ENCODE data around the gene GABPB1. TPM values are rescaled to one million over a fixed set of nuclear protein-coding genes. Genes with fewer than 3 reads are reported as not detected.

Gene GABPB1
- total and polyA plus RNA-seq, 2 of the 13 experiments (the other 11 are each of a cell fraction or from before 2014, with no cell fraction given), result 17.5 to 39.5 TPM

DNA sequence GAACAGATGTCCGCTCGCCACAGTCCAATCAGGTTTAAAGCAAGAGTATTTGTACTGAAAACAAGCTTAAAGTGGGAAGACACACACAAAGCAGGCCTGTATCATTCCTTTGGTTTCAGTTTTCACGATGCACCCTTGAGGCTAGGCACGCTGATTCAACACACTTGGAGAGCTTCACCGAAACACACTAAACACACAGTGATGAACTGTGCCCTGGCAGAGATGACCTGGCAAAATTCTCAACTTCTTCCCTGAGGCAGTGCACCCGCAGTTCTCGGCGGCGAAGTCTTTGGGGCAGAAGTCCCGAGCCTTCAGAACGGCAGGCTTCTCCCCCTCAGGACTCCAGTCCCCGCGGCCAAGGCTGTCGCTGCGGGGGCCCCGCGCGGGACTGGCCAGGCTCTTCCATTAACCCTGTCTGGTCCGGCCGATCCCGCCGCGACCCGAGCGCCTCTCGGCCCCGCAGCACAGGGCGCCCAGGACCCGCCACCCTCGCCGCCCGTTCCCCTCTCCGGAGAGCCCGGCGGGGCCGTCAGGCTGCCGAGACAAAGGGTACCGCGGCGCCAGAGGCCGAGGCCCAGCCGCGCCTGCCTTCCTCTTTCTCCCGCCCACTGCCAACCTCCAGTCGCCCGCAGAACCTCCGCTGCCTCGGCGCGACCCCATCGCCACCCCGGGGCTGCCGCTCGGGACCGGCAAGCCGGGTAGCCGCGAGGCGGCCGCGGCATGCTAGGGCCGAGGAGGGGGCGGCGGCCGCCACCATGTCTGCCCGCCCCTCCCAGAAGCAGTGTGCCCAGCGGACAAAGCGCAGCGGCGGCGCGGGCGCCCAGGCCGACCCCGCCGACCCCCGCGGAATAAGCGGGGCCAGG is 792 bp downstream of the GABPB1 start (continued):
- TF ChIP-seq ZBTB38 (CRISPR knock-in tag; IDR thresholded peaks at IDR 0.05), result no peak
- no peak; the same call in 1 of the 2 replicates for TF ChIP-seq THAP11 (CRISPR knock-in tag; IDR thresholded peaks at IDR 0.05)
- TF ChIP-seq CBFB (CRISPR knock-in tag; IDR thresholded peaks at IDR 0.05), result no peak
- TF ChIP-seq, protein P1, sequence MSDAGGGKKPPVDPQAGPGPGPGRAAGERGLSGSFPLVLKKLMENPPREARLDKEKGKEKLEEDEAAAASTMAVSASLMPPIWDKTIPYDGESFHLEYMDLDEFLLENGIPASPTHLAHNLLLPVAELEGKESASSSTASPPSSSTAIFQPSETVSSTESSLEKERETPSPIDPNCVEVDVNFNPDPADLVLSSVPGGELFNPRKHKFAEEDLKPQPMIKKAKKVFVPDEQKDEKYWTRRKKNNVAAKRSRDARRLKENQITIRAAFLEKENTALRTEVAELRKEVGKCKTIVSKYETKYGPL (CRISPR knock-in tag; IDR thresholded peaks at IDR 0.05), result no peak
- TF ChIP-seq PHF8 (CRISPR knock-in tag; IDR thresholded peaks at IDR 0.05), result no peak
- TF ChIP-seq, protein P2, sequence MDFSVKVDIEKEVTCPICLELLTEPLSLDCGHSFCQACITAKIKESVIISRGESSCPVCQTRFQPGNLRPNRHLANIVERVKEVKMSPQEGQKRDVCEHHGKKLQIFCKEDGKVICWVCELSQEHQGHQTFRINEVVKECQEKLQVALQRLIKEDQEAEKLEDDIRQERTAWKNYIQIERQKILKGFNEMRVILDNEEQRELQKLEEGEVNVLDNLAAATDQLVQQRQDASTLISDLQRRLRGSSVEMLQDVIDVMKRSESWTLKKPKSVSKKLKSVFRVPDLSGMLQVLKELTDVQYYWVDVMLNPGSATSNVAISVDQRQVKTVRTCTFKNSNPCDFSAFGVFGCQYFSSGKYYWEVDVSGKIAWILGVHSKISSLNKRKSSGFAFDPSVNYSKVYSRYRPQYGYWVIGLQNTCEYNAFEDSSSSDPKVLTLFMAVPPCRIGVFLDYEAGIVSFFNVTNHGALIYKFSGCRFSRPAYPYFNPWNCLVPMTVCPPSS (IDR thresholded peaks at IDR 0.05), result no peak
- TF ChIP-seq, protein P3, sequence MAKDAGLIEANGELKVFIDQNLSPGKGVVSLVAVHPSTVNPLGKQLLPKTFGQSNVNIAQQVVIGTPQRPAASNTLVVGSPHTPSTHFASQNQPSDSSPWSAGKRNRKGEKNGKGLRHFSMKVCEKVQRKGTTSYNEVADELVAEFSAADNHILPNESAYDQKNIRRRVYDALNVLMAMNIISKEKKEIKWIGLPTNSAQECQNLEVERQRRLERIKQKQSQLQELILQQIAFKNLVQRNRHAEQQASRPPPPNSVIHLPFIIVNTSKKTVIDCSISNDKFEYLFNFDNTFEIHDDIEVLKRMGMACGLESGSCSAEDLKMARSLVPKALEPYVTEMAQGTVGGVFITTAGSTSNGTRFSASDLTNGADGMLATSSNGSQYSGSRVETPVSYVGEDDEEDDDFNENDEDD (CRISPR knock-in tag; IDR thresholded peaks at IDR 0.05; ENCODE audit: borderline replicate concordance), result no peak
- no peak for TF ChIP-seq KAT2B (IDR thresholded peaks at IDR 0.05; ENCODE audit: borderline replicate concordance, low read depth, low read length)
- no peak for TF ChIP-seq EP300 (IDR thresholded peaks at IDR 0.05; ENCODE audit: low read depth in 2 of 2, low read length in 2 of 2)
- no peak for TF ChIP-seq EP300 (CRISPR knock-in tag; IDR thresholded peaks at IDR 0.05; ENCODE audit: borderline replicate concordance)
- no peak for TF ChIP-seq GTF3A (CRISPR knock-in tag; conservative IDR thresholded peaks at IDR 0.05)
- TF ChIP-seq PAWR (CRISPR knock-in tag; IDR thresholded peaks at IDR 0.05; ENCODE audit: borderline replicate concordance), result no peak
- no peak for TF ChIP-seq ZNF777 (CRISPR knock-in tag; IDR thresholded peaks at IDR 0.05)
- TF ChIP-seq, protein P4, sequence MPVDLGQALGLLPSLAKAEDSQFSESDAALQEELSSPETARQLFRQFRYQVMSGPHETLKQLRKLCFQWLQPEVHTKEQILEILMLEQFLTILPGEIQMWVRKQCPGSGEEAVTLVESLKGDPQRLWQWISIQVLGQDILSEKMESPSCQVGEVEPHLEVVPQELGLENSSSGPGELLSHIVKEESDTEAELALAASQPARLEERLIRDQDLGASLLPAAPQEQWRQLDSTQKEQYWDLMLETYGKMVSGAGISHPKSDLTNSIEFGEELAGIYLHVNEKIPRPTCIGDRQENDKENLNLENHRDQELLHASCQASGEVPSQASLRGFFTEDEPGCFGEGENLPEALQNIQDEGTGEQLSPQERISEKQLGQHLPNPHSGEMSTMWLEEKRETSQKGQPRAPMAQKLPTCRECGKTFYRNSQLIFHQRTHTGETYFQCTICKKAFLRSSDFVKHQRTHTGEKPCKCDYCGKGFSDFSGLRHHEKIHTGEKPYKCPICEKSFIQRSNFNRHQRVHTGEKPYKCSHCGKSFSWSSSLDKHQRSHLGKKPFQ (CRISPR knock-in tag; IDR thresholded peaks at IDR 0.05; ENCODE audit: insufficient replicate concordance), result no peak
- TF ChIP-seq, protein P5, sequence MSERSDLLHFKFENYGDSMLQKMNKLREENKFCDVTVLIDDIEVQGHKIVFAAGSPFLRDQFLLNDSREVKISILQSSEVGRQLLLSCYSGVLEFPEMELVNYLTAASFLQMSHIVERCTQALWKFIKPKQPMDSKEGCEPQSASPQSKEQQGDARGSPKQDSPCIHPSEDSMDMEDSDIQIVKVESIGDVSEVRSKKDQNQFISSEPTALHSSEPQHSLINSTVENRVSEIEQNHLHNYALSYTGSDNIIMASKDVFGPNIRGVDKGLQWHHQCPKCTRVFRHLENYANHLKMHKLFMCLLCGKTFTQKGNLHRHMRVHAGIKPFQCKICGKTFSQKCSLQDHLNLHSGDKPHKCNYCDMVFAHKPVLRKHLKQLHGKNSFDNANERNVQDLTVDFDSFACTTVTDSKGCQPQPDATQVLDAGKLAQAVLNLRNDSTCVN (CRISPR knock-in tag; IDR thresholded peaks at IDR 0.05; ENCODE audit: borderline replicate concordance), result no peak; the same call in 1 of the 2 replicates
- TF ChIP-seq, protein P6, sequence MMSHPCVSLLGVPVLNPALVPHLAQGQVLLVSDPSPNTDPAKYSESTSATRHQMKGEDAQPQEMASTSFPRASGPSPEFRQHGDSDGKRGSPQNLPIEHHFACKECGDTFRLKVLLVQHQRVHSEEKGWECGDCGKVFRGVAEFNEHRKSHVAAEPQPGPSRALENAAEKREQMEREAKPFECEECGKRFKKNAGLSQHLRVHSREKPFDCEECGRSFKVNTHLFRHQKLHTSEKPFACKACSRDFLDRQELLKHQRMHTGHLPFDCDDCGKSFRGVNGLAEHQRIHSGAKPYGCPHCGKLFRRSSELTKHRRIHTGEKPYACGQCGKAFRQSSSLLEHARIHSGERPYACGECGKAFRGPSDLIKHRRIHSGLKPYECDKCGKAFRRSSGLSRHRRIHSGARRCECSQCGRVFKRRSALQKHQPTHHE (CRISPR knock-in tag; IDR thresholded peaks at IDR 0.05; ENCODE audit: borderline replicate concordance), result no peak
- no peak for TF ChIP-seq ZKSCAN1 (IDR thresholded peaks at IDR 0.05; ENCODE audit: low read length)
- no peak for TF ChIP-seq ZKSCAN5 (CRISPR knock-in tag; IDR thresholded peaks at IDR 0.05)
- TF ChIP-seq ZNF883 (CRISPR knock-in tag; IDR thresholded peaks at IDR 0.05; ENCODE audit: not compliant biosample characterization), result no peak
- TF ChIP-seq TEAD3 (CRISPR knock-in tag; optimal IDR thresholded peaks at IDR 0.05; ENCODE audit: borderline replicate concordance), result peak; percentile 22
- no peak for TF ChIP-seq SMAD1 (CRISPR knock-in tag; IDR thresholded peaks at IDR 0.05; ENCODE audit: borderline replicate concordance, low read depth)
- TF ChIP-seq ZNF160 (CRISPR knock-in tag; IDR thresholded peaks at IDR 0.05), result no peak
- no peak; the same call in 1 of the 2 replicates for TF ChIP-seq ZNF761 (CRISPR knock-in tag; conservative IDR thresholded peaks at IDR 0.05)

All from HepG2 (cell line).